DLD1 (cell line): Measurements from ENCODE around the gene ZSCAN10.
"Not testable (repeated sequence)": the region's sequence is repeated elsewhere in the genome, so short reads cannot be mapped to it uniquely, and the experiment has no call there.

ENCODE experiments used
- in situ Hi-C: cut with HindIII; loops from 2 replicates; pipeline ENCODE4 v1.10.0; 2017; ENCODE audit warnings: low sequenced_read_pairs

The ZSCAN10 gene

DNA sequence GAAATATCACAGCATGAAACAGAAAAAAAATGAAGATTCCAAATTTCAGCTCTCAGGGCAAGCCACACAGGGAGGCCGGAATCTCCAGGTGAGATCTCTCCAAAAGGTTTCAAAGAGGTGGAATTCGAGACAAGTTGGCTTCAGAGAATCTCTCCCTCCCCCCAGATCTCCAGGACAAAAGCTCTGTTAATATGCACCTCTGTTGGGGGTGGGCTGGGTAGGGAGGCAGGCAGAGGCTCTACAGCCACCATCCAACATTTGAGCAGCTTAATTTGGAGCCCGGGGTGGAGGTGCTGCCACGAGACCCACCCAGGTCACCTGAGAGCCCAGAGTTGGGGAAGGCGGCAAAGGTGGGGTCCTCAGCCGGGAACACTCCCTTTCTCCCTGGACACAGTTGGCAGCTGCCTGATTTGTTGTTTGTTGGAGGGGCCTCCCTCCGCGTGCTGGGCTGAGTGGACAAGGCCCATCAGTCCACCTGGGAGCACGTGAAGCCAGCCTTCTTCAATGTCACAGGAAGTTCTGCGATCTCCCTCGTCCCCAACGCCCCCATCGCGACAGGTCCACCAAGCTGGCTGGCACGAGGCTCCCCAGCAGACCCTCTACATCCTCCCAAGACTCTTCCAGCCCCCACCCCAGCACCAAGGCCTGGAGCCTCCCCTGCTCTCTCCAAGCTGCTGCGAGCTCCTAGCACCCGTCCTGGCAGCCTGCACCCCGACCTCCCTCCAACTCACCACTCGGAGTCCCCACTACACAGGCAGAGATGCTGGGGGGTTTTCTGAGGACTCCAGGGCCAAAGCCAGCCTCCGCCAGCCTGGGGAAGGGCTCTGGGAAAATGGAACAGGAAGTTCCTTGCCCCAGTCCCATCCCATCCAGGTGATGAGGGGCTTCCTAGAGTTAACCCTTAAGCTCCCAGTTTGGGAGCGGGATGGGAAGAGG, at the start of gene ZSCAN10:
Gene ZSCAN10, minus strand, starts transcription at position 836 of the 936 bp plus-strand sequence. CDS start 6,357 bp downstream, outside the sequence.
- in situ Hi-C loops = no loop called here

DNA sequence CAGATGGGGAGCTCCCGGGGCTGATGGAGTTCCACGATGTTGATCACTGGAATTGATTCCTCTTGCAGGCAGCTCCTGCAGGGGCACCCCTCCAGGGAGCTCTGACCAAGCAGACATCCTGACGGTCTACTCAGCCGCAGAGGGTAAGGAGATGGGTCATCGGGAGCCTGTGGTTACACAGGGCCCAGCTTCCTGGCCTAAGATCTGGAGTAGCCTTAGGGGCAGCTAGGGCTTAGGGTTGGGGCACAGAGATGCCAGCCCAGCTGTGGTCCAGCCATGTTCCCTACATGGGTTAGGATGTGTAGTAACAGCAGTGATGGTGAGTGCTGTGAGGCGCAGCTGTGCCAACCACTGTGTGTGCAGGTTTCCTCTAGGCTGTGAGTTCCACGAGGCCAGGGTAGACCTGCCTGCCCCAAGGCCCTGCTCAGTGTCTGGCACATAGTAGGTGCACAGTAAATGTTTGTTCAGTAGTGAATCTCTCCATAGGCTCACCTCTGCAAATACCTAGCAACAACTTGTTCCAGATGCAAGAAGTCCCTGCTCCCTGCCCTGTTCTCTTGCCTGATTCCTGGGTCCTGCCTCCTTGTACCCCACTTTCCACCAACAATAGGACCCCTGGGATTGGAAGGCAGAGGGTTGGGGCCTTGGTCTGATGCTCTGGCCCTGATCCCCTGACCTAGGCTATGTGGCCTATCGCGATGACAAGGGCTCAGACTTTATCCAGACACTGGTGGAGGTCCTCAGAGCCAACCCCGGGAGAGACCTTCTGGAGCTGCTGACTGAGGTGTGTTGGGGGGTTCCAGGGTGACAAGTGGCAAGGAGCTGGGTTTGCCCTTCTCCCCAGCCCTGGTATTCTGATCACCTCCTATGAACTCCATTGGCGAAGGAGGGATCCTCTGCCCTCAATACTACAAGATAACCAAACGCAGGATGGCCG, 49.4 kb upstream of the ZSCAN10 start:
- in situ Hi-C loops = no loop called here

DNA sequence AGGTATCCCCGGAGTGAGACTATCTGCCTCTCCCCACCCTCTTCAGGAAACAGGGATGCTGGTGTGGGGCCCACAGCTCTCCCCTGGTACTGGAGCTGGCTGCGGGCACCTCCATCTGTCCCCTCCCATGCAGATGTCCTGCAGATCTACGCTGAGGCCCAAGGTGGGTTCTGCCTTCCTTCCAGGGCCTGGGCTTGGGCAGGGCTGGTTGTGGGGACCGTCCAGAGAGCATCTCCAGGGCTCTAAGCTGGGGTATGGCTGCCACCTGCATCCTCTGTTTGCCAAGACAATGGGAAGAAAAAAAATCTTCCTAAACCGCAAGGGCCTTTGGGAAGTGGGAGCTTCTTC, 48.6 kb upstream of the ZSCAN10 start:
- in situ Hi-C loops = no loop called here

DNA sequence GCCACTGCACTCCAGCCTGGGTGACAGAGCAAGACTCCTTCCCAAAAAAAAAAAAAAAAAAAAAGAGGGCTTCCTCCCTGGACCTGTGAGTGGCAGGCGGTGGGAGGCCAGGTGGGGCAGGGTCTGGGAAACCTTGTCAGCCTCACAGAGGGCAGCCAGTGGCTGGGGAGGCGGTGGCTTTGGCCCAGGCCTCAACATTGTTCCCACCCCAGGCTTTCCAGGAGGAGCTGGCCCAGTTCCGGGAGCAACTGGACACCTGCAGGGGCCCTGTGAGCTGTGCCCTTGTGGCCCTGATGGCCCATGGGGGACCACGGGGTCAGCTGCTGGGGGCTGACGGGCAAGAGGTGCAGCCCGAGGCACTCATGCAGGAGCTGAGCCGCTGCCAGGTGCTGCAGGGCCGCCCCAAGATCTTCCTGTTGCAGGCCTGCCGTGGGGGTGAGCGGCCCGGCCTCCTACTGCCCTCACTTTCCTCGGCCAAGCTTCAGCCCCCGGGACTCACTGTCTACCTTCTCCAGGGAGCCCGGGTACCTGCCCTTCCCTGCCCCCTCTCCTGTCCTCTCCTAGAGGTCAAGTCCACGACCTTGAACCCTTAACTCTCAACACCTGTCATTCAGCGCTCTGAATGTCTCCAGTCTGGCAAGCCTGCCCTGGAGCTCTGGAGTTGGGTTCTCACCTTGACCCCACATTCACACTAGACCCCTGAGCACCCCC, 48.1 kb upstream of the ZSCAN10 start:
- in situ Hi-C loops = no loop called here

DNA sequence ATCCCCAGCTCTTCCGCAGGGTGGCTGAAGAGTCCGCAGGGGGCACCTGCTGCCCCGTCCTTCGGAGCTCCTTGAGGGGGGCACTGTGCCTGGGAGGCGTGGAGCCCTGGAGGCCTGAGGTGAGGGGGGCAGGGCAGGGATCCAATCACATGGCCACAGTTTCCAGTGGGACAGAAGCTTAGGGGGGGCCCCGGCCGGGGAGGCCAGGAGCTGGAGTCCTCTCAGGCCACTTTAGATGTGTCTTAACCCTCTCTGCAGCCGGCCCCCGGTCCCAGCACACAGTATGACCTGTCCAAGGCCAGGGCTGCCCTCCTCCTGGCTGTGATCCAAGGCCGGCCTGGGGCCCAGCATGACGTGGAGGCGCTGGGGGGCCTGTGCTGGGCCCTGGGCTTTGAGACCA, 46.6 kb upstream of the ZSCAN10 start:
- in situ Hi-C loops = no loop called here

DNA sequence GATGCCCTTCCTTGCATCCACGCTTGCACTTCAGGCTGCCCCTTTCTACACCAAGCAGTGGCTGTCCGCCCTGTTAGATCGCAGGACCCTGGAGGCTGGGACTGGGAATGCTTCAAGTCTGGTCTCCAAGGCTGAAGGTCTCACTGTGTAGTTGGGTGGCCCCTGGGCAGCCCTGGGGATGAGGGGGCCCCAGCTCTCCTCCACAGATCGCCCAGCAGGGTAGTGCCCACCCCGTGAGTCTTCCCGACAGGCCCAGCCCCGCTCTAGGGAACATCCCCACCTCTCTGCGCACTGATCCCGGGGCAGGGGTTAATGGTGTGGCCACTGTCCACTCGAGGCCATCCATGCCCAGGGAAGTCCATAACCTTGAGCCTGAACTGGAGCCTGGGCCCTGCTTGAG, 46.1 kb upstream of the ZSCAN10 start:
- in situ Hi-C loops = no loop called here

DNA sequence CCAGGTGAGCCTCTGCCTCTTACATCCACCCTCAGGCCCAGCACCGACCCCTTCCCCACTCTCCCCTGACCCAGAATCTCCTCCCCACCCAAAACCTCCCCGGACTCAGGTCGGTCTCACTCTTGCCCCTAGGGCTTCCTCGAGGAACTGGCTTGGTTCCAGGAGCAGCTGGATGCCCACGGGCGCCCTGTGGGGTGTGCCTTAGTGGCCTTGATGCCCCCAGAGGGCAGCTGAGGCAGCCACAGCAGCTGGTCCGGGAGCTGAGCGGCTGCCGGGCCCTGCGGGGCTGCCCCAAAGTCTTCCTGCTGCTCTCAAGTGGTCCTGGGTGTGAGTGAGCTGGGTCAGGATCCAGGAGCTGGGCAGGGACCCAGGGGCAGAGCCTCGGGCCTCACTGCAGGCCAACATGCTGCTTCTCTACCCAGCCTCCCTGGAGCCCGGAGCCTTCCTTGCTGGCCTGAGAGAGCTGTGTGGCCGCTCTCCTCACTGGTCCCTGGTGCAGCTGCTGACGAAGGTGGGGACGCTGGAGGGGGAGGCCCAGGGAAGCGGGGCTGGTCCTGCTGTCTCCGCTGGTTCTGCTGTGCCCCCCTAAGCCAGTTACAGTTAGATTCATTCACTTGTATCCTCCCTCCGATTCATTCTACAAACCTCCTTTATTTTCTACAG, 45.4 kb upstream of the ZSCAN10 start:
- in situ Hi-C loops = no loop called here

DNA sequence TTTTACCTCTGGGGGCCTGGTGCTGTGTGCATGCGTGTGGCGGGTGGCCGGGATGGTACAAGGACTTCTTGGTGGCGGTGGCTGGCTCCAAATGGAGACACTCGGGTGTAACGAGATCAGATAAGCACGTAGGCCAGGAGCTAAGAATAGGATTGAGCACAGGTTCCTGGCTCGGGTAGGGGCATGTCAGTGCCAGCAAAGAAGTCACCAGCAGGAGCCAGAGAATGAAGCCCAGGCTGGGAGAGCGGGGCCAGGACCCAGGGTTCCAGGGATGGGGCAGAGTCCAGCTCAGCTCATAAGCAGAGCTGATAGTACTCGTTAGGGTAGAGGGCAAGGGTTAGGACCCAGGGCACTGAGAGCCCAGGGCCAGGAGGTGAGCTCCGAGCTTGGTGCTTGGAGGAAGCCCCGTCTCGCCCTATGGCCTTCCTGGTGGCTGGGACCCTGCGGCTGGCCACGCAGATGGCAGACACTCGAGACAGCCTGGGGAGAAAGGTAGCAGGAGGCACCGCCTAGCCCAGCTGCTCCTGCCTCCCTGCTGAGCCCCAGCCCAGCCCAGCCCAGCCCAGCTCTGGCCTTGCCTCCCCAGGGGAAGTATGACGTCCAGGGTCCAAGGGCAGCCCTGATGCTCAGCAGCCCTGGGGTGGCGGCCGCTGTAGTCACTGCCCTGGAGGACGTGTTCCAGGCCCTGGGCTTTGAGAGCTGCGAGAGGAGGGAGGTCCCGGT, 44.7 kb upstream of the ZSCAN10 start:
- in situ Hi-C loops = no loop called here

DNA sequence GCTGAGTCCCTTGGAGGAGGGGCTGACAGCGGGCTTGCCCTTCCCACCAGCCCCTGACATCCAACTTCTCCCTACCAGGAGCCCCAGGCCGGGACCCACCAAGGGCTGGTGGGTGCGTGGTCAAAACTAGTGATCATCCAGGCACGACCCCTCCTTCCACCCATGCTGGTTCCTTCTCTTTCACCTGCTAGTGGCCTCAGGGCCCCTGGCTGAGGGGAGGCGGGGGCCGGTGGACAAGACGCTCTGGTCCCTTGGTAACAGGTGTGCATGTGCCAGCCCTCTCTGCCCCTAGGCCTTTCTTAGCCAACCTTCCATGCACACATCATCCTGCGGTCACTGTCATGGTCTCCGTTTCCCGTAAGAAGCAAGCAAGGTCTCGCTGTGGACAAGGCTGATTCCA, 44.1 kb upstream of the ZSCAN10 start:
- in situ Hi-C loops = no loop called here

DNA sequence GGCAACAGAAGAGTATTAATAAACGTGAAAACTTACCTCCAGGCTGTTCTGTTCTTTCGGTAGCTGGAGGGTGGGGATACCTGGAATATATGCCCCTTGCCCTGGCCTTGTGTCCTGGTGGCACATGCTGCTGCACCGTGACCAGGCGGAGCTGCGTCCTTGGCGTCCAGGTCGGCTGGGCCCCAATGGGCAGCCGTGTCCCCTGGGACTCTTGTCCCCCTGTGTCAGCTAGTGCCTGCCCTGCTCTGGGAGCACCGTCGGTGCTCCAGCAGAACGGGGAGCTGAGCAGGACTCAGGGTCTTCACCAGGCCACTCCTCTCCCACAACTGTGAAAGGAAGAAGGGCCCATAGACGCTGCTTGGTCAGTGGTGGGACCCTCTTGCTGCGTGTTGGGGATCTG, 43.7 kb upstream of the ZSCAN10 start:
- in situ Hi-C loops = no loop called here

DNA sequence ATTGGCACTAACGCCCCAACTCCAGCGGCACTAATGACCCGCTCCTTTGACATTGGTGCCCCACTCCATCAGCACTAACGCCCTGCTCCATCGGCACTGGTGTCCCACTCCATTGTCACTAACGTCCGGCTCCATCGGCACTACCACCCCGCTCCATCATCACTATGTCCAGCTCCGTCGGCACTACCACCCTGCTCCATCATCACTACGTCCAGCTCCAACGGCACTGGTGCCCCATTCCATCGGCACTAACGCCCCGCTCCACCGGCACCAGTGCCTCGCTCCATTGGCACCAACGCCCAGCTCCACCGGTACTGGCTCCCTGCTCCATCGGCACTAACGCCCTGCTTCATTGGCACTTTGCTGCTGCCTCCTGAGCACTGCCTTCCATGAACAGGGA, 43.2 kb upstream of the ZSCAN10 start:
- in situ Hi-C loops = no loop called here

DNA sequence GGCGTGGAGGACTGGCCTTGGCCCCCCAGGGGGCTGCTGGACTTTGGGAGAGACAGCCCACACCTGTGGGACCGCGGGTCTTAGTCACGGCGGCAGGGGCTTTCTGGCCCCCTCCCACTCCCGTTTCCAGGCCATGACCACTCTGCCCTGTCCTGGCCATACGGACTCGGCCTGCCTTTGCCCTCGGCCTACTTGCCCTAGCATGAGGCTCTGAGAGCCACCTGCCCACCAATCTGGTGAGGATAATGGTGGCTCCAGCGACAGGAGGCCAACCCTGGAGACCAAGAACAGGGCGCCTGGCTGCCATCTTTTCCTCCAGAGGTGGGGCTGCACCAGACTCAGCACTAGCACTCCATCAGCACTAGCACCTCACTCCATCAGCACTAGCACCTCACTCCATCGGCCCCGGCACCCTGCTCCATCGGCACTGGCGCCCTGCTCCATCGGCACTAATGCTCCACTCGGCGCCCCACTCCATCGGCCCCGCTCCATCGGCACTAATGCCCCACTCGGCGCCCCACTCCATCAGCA, 42.8 kb upstream of the ZSCAN10 start:
- in situ Hi-C loops = no loop called here

DNA sequence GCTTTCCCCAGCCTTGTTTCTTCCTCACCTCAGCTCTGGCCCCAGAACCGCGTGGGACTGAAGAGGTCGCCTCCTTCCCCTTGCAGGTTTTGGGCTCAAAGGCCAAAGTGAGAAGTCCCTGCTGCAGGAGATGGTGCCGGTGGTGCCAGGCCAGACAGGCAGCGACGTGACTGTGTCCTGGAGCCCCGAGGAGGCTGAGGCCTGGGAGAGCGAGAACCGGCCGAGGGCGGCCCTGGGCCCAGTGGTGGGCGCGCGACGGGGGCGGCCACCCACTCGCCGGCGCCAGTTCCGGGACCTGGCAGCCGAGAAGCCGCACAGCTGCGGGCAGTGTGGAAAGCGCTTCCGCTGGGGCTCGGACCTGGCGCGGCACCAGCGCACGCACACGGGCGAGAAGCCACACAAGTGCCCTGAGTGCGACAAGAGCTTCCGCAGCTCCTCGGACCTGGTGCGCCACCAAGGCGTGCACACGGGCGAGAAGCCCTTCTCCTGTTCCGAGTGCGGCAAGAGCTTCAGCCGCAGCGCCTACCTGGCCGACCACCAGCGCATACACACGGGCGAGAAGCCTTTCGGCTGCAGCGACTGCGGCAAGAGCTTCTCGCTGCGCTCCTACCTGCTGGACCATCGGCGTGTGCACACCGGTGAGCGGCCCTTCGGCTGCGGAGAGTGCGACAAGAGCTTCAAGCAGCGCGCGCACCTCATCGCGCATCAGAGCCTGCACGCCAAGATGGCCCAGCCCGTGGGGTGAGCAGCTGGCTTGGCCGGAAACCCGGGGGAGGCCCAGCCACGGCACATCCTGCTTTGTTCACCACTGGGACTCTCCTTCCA, 41.7 kb upstream of the ZSCAN10 start:
- in situ Hi-C loops = no loop called here

DNA sequence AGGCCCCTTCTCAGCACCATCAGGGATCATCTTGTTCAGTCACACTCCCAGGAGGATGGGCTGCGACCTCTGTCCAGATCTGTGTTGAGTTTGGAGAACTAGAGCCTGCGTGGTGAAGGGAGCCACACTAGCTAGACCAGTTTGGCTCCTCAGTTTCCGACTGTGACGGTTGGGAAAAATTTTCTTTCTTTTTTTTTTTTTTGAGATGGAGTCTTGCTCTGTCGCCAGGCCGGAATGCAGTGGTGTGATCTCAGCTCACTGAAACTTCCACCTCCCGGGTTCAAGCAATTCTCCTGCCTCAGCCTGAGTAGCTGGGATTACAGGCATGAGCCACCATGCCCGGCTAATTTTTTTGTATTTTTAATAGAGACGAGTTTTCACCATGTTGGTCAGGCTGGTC, 40.5 kb upstream of the ZSCAN10 start:
- in situ Hi-C loops = not testable (repeated sequence)

DNA sequence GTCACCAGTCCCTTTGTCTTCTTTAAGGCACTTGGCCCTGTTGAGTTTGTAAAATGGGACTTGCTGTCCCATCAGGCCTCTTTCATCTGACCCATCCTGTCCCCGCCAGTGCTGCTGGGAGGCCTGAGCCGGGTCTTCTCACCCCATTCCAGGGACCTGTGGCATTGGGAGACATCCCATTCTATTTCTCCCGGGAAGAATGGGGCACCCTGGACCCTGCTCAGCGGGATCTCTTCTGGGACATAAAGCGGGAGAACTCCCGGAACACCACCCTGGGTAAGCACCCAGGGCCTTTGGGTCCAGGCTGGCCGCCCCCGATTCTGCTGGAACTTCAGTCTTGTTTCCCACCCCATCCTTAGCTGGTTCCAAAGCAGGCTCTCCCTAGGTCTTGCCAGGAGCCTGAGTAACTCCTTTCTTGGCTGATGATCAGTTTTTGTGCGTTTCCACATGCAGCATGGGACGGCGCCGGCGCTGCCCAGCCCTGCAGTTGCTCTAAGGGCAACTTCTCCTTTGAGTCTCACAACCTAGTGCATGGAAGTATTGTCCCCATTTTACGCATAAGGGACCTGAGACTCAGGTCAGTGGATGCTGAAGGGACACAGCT, 39.8 kb upstream of the ZSCAN10 start:
- in situ Hi-C loops = no loop called here

DNA sequence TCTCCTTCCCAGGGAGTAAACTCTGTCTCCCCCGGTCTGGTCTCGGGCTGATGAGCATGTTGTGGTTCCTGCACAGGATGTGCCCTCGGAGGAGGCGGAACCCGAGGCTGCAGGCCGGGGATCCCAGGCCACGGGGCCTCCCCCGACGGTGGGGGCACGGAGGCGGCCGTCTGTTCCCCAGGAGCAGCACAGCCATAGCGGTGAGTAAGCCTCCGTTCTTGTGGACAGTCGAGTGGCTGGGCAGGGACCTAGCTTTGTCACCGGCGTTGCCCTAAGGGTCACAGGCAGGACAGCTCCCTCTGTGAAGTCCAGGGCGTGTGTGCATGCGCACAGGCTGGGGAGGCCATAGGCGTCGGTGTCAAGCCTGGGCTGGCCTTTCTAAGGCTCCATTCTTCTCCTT, 39.2 kb upstream of the ZSCAN10 start:
- in situ Hi-C loops = no loop called here

DNA sequence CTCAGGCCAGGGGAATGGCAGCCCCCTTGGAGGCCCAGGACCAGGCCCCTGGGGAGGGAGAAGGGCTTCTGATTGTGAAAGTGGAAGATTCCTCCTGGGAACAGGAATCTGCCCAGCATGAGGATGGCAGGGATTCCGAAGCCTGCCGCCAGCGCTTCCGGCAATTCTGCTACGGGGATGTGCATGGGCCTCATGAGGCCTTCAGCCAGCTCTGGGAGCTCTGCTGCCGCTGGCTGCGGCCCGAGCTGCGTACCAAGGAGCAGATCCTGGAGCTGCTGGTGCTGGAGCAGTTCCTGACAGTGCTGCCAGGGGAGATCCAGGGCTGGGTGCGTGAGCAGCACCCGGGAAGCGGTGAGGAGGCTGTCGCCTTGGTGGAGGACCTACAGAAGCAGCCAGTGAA, 38.2 kb upstream of the ZSCAN10 start:
- in situ Hi-C loops = no loop called here

DNA sequence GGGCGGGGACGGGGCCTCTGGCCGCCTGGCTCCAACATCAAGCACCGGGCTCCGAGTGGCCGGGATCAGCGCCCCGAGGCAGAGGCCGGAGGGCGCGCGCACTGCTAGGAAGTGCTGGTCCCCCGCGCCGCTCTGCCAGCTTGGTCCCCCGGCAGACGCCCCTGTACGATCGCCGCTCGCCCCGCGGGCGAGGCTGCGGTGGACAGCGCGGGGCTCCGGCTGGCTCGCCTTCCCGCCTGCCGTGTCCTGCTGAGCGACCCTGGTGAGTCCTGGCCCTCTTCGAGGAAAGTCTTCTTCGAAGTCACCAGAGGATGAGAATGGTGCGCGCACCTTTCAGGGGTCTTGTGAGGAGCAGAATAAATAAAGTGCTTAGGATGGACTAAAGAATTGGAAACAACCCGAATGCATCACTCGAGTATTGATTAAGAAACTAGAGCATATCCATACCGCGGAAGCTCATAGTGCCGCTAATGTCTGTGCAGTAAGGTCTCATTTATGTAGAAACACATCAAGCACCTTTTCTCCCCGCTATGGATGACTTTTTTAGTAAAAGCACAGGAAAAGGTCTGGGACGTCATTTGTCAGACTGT, 36.1 kb upstream of the ZSCAN10 start:
- in situ Hi-C loops = no loop called here
